Measurements from ENCODE around the gene TTC3.

The TTC3 gene

DNA sequence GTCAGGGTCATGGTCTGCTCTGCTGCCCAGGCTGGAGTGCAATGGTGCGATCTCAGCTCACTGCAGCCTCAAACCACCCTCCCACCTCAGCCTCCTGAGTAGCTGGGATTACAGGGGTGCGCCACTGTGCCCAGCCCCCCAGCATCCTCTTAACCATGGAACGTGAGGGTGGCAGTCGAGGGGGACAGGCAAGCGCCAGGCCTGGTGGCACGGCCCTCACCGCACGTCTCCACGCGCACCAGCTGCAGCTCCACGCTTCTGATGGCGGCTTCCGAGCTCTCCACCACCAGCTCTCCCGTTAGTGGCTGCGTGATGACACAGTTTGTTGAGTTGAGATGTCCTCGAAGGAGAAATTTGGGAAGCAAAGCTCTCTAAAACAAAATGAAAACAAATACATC, 154.9 kb downstream of the TTC3 start (continued):
- TF ChIP-seq, protein P1, sequence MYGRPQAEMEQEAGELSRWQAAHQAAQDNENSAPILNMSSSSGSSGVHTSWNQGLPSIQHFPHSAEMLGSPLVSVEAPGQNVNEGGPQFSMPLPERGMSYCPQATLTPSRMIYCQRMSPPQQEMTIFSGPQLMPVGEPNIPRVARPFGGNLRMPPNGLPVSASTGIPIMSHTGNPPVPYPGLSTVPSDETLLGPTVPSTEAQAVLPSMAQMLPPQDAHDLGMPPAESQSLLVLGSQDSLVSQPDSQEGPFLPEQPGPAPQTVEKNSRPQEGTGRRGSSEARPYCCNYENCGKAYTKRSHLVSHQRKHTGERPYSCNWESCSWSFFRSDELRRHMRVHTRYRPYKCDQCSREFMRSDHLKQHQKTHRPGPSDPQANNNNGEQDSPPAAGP (tag by site-specific recombination; IDR thresholded peaks at IDR 0.05): no peak
- no peak for TF ChIP-seq ZNF776 (tag by site-specific recombination; IDR thresholded peaks at IDR 0.05; ENCODE audit: borderline replicate concordance)

DNA sequence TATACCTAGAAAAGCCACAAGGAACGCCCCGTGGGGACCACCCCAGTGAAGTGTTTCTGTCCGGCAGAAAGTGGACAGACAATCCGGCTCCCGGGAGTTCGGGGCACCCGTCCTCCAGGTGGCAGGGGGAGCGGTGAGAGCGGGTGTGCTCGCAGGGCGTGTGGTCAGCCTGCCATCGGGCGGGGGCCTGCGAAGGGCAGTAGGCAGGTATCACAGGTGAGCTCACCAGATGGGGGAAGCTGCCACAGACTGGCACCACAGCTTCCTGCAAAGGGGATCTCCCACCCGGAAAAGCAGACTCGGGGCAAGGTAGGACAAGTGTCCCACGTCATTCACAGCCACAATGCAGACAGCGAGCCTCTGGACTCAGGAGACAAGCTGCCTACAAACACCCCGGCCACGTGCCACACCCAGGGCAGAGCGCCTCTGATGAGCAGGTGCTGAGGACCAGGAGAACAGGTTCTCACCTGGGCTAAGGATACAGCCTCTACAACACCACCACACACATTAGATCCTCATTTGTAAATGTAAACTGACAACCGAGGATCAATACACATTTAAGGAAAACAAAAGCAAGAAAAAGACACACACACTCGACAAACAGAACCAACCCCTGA, 157.7 kb downstream of the TTC3 start:
- H3K9me3 ChIP-seq (ENCODE audit: control insufficient read depth, insufficient read depth, low read depth, low read length): no peaks in the 10 kb centered on the region
- H3K4me1 ChIP-seq (ENCODE audit: control insufficient read depth, insufficient read depth, low read length): no peaks in the 10 kb centered on the region
- no peak overlapping the region for H3K4me3 ChIP-seq (ENCODE audit: low read depth, low read length)
- TF ChIP-seq ZNF121 (tag by site-specific recombination; IDR thresholded peaks at IDR 0.05) (no peak), ZNF302 (tag by site-specific recombination; IDR thresholded peaks at IDR 0.05; ENCODE audit: low read depth) (no peak), ZNF529 (tag by site-specific recombination; IDR thresholded peaks at IDR 0.05; ENCODE audit: insufficient replicate concordance) (no peak), FEZF1 (tag by site-specific recombination; IDR thresholded peaks at IDR 0.05) (no peak), ZNF354C (tag by site-specific recombination; IDR thresholded peaks at IDR 0.05; ENCODE audit: borderline replicate concordance, low read depth) (no peak), ZBTB21 (tag by site-specific recombination; IDR thresholded peaks at IDR 0.05) (no peak), ZNF600 (tag by site-specific recombination; IDR thresholded peaks at IDR 0.05) (no peak), ZNF544 (tag by site-specific recombination; IDR thresholded peaks at IDR 0.05) (no peak), SCRT1 (tag by site-specific recombination; IDR thresholded peaks at IDR 0.05; ENCODE audit: borderline replicate concordance) (no peak), ZFP41 (tag by site-specific recombination; IDR thresholded peaks at IDR 0.05; ENCODE audit: borderline replicate concordance) (no peak), ZNF155 (tag by site-specific recombination; IDR thresholded peaks at IDR 0.05) (no peak), ZNF211 (tag by site-specific recombination; IDR thresholded peaks at IDR 0.05; ENCODE audit: low read depth) (no peak), ZNF626 (tag by site-specific recombination; IDR thresholded peaks at IDR 0.05) (no peak), IKZF3 (tag by site-specific recombination; IDR thresholded peaks at IDR 0.05) (no peak), ZNF10 (tag by site-specific recombination; IDR thresholded peaks at IDR 0.05) (no peak), ZBTB1 (tag by site-specific recombination; IDR thresholded peaks at IDR 0.05) (no peak)
- TF ChIP-seq, protein P2, sequence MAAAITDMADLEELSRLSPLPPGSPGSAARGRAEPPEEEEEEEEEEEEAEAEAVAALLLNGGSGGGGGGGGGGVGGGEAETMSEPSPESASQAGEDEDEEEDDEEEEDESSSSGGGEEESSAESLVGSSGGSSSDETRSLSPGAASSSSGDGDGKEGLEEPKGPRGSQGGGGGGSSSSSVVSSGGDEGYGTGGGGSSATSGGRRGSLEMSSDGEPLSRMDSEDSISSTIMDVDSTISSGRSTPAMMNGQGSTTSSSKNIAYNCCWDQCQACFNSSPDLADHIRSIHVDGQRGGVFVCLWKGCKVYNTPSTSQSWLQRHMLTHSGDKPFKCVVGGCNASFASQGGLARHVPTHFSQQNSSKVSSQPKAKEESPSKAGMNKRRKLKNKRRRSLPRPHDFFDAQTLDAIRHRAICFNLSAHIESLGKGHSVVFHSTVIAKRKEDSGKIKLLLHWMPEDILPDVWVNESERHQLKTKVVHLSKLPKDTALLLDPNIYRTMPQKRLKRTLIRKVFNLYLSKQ (tag by site-specific recombination; IDR thresholded peaks at IDR 0.05; ENCODE audit: borderline replicate concordance): no peak
- TF ChIP-seq, protein P3, sequence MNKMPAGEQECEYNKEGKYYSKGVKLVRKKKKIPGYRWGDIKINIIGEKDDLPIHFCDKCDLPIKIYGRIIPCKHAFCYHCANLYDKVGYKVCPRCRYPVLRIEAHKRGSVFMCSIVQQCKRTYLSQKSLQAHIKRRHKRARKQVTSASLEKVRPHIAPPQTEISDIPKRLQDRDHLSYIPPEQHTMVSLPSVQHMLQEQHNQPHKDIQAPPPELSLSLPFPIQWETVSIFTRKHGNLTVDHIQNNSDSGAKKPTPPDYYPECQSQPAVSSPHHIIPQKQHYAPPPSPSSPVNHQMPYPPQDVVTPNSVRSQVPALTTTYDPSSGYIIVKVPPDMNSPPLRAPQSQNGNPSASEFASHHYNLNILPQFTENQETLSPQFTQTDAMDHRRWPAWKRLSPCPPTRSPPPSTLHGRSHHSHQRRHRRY (tag by site-specific recombination; IDR thresholded peaks at IDR 0.05): no peak
- H3K27ac ChIP-seq (ENCODE audit: extremely low read depth, low read depth, low read length): no peak overlapping the region
- H3K36me3 ChIP-seq (ENCODE audit: control insufficient read depth in 2 of 2, insufficient read depth in 1 of 2, low read length in 2 of 2): peaks cover 18 to 76% of the 10 kb centered on the region in 2 experiments
- POLR2A ChIA-PET: interaction anchor here (1.4 kb wide), 1 partner anchor 36 kb away, joined by 10 read pairs; the partner anchor contains the start of gene VPS26C
- CTCF ChIA-PET: no interaction called here

DNA sequence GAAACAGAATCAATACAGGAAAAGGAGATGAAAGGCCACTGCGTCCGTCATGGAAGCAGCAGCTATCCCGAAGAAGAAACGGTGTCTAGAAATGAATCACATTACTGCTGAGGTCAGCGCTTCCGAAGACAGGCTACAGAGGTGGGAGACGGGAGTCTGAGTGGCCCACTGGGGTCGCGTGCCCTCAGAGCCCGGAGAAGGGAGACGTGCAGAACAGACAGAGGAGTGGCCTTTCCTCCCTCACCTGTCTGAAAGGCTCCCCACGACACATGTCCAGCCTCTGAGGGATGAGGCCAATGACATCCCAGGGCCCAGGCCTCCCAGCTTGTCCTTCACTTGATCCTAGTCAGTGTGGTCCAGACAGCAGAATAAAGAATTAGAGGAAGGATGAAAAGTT, 158.2 kb downstream of the TTC3 start:
- Histone ChIP-seq H3K27ac (ENCODE audit: extremely low read depth, low read depth, low read length) (no peak overlapping the region), H3K9me3 (ENCODE audit: control insufficient read depth, insufficient read depth, low read depth, low read length) (no peaks in the 10 kb centered on the region), H3K4me1 (ENCODE audit: control insufficient read depth, insufficient read depth, low read length) (no peaks in the 10 kb centered on the region), H3K4me3 (ENCODE audit: low read depth, low read length) (no peak overlapping the region), H3K36me3 (ENCODE audit: control insufficient read depth in 2 of 2, insufficient read depth in 1 of 2, low read length in 2 of 2) (peaks cover 20 to 71% of the 10 kb centered on the region in 2 experiments)
- ChIA-PET POLR2A (interaction anchor here (1.4 kb wide), 1 partner anchor 36 kb away, joined by 10 read pairs; the partner anchor contains the start of gene VPS26C), CTCF (no interaction called here)
- TF ChIP-seq TRIM28 (IDR thresholded peaks at IDR 0.05; ENCODE audit: borderline replicate concordance, low read length): no peak
- TF ChIP-seq YY2 (tag by site-specific recombination; IDR thresholded peaks at IDR 0.05): no peak
- TF ChIP-seq, protein P4, sequence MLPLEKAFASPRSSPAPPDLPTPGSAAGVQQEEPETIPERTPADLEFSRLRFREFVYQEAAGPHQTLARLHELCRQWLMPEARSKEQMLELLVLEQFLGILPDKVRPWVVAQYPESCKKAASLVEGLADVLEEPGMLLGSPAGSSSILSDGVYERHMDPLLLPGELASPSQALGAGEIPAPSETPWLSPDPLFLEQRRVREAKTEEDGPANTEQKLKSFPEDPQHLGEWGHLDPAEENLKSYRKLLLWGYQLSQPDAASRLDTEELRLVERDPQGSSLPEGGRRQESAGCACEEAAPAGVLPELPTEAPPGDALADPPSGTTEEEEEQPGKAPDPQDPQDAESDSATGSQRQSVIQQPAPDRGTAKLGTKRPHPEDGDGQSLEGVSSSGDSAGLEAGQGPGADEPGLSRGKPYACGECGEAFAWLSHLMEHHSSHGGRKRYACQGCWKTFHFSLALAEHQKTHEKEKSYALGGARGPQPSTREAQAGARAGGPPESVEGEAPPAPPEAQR (tag by site-specific recombination; IDR thresholded peaks at IDR 0.05): no peak
- TF ChIP-seq ZNF24 (tag by site-specific recombination; IDR thresholded peaks at IDR 0.05): no peak
- TF ChIP-seq ZNF549 (tag by site-specific recombination; IDR thresholded peaks at IDR 0.05): no peak
- TF ChIP-seq ZBTB21 (tag by site-specific recombination; IDR thresholded peaks at IDR 0.05): no peak
- no peak for TF ChIP-seq FEZF1 (tag by site-specific recombination; IDR thresholded peaks at IDR 0.05)
- TF ChIP-seq ZNF585B (tag by site-specific recombination; IDR thresholded peaks at IDR 0.05): no peak
- TF ChIP-seq, protein P1 (tag by site-specific recombination; IDR thresholded peaks at IDR 0.05): no peak
